CD4-positive, alpha-beta T cell (primary cell): Measurements from ENCODE around the gene FEM1C. TPM values are rescaled to one million over a fixed set of nuclear protein-coding genes. Genes with fewer than 3 reads are reported as not detected.

Source experiments
- ATAC-seq: fragments of 200-7000 bp; cut with Tn5 transposase; one replicate; pipeline ENCODE4 v1.10.0; 2022; ENCODE audit warnings: mild to moderate bottlenecking; ENCODE audit not compliant: poor library complexity
- CTCF ChIA-PET: fragments of 350-600 bp; sonication (Branson Sonifier 250); formaldehyde crosslinking; loops from one replicate; lab custom pipeline; 2021; ENCODE audit warnings: antibody characterized with exemption, inconsistent platforms; lab: Charles Lee
- POLR2A ChIA-PET: fragments of 350-600 bp; sonication (Branson Sonifier 250); formaldehyde crosslinking; loops from one replicate; lab custom pipeline; 2021; ENCODE audit warnings: antibody characterized with exemption, inconsistent platforms; lab: Charles Lee
- DNase-seq, 14 experiments: peaks; one replicate each; pipeline ENCODE4 v3.0.0-alpha.2; 2013 to 2020; ENCODE audit warnings: mixed read lengths in 2 of 14
- H3K27ac ChIP-seq, 2 donors: one replicate each; pipeline versions ENCODE4 v1.5.1 to v1.7.0; 2013; ENCODE audit warnings: low read length in 2 of 2, low read depth in 1 of 2, mild to moderate bottlenecking in 1 of 2
- H3K27me3 ChIP-seq, 2 experiments: 1 replicate in 1 of 2; 2 replicates in 1 of 2; pipeline versions ENCODE4 v1.6.1 to v1.7.0; 2013; ENCODE audit warnings: low read length in 2 of 2, control low read depth in 1 of 2, mild to moderate bottlenecking in 1 of 2, moderate library complexity in 1 of 2; ENCODE audit not compliant: insufficient read depth in 2 of 2, control insufficient read depth in 1 of 2
- H3K36me3 ChIP-seq: one replicate; pipeline ENCODE4 v1.6.1; 2013; ENCODE audit warnings: low read length, control low read depth; ENCODE audit not compliant: insufficient read depth
- H3K4me1 ChIP-seq: one replicate; pipeline ENCODE4 v1.6.1; 2013; ENCODE audit warnings: low read length, control low read depth; ENCODE audit not compliant: insufficient read depth
- H3K4me3 ChIP-seq: one replicate; pipeline ENCODE4 v1.5.1; 2013; ENCODE audit warnings: mild to moderate bottlenecking, low read length, moderate library complexity
- H3K9me3 ChIP-seq, 2 experiments: 1 replicate in 1 of 2; 2 replicates in 1 of 2; pipeline versions ENCODE4 v1.6.1 to v1.7.0; 2013; ENCODE audit warnings: low read length in 2 of 2, mild to moderate bottlenecking in 2 of 2, control low read depth in 1 of 2, moderate library complexity in 1 of 2; ENCODE audit not compliant: control insufficient read depth in 1 of 2, insufficient read depth in 1 of 2
- H3K27ac Mint-ChIP-seq: one replicate; pipeline ENCODE4 v1.8.0; 2020; ENCODE audit warnings: mixed read lengths
- H3K27me3 Mint-ChIP-seq: one replicate; pipeline ENCODE4 v1.8.0; 2021; ENCODE audit warnings: mixed read lengths
- H3K36me3 Mint-ChIP-seq: one replicate; pipeline ENCODE4 v1.8.0; 2021; ENCODE audit warnings: low read depth, mixed read lengths
- H3K4me1 Mint-ChIP-seq: one replicate; pipeline ENCODE4 v1.8.0; 2021; ENCODE audit warnings: low read depth, mixed read lengths
- H3K4me3 Mint-ChIP-seq: one replicate; pipeline ENCODE4 v1.8.0; 2020; ENCODE audit warnings: mild to moderate bottlenecking, mixed read lengths
- H3K9me3 Mint-ChIP-seq: one replicate; pipeline ENCODE4 v1.8.0; 2020; ENCODE audit warnings: mixed read lengths
- intact Hi-C, 2 experiments: fragments of 100-400 bp; cut with DNase I in 1 of 2; cut with micrococcal nuclease in 1 of 2; formaldehyde crosslinking; loops; one replicate each; pipeline versions ENCODE4 v1.15.1 to v1.9.0; 2023 to 2025; cut with DNase I, micrococcal nuclease
- total RNA-seq, 174 experiments: library from RNA in 2 of 174; stranded (reverse) in 2 of 174; gene quantifications; one replicate each; pipeline ENCODE4 v1.2.3 and lab custom pipeline; 2021 to 2026
- TF ChIP-seq, protein P1 (sequence below): fragments of 200-600 bp; IDR thresholded peaks from one replicate; pipeline ENCODE4 v1.8.0; 2022; ENCODE audit warnings: antibody characterized with exemption, mild to moderate bottlenecking

Gene FEM1C
- total RNA-seq, 2 experiments from 2014 or later: 43.3 to 44.2 TPM

DNA sequence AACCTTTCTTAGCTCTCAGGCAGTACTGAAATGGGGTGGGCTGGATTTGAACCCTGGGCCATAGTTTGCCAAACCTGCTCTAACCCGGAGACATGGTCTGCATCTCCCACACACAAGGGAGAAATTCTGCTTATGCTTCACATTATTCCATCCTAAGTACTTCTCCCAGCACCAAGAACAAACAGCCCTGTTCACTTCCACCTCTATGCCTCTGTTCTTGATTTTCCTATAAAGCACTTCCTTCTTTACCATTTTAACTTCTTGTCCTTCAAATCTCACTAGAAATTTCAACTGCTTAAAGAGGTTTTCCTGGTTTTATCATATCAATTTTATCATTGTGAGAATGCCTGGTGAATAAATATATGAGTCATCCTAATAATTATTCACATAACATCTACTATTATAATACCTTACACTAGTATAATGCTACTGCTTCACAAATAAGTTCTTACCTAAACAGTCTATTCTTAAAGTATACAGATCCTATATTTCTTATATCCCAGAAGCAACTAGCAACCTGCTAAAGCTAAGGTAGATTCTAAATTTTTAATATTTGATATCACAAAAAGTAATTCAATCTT, 12.7 kb downstream of the FEM1C start:
- H3K27ac Mint-ChIP-seq: no peak overlapping the region
- DNase-seq: no peak
- no peak for ATAC-seq
- Histone ChIP-seq H3K27ac (no peak overlapping the region), H3K4me1 (no peaks in the 10 kb centered on the region), H3K36me3 (peaks cover 26% of the 10 kb centered on the region), H3K9me3 (no peaks in the 10 kb centered on the region), H3K27me3 (no peaks in the 10 kb centered on the region), H3K4me3 (no peak overlapping the region)
- H3K4me1 Mint-ChIP-seq: peaks cover 87% of the 10 kb centered on the region
- POLR2A ChIA-PET: no interaction called here
- H3K9me3 Mint-ChIP-seq: no peaks in the 10 kb centered on the region
- peaks cover 61% of the 10 kb centered on the region for H3K36me3 Mint-ChIP-seq
- TF ChIP-seq, protein P1, sequence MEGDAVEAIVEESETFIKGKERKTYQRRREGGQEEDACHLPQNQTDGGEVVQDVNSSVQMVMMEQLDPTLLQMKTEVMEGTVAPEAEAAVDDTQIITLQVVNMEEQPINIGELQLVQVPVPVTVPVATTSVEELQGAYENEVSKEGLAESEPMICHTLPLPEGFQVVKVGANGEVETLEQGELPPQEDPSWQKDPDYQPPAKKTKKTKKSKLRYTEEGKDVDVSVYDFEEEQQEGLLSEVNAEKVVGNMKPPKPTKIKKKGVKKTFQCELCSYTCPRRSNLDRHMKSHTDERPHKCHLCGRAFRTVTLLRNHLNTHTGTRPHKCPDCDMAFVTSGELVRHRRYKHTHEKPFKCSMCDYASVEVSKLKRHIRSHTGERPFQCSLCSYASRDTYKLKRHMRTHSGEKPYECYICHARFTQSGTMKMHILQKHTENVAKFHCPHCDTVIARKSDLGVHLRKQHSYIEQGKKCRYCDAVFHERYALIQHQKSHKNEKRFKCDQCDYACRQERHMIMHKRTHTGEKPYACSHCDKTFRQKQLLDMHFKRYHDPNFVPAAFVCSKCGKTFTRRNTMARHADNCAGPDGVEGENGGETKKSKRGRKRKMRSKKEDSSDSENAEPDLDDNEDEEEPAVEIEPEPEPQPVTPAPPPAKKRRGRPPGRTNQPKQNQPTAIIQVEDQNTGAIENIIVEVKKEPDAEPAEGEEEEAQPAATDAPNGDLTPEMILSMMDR: no peak
- intact Hi-C loops: no loop called here
- CTCF ChIA-PET: interaction anchor here (1.3 kb wide), 1 partner anchor 27 kb away, joined by 3 read pairs; no protein-coding TSS in a partner anchor
- no peak overlapping the region for H3K4me3 Mint-ChIP-seq
- no peaks in the 10 kb centered on the region for H3K27me3 Mint-ChIP-seq

GRCh38 chr5:115531380-115531779, 13.2 kb downstream of the FEM1C start:
- ATAC-seq (no peak), DNase-seq (no peak)
- H3K27me3 ChIP-seq: no peaks in the 10 kb centered on the region
- ChIA-PET POLR2A (interaction anchor here (0.9 kb wide), 1 partner anchor 12 kb away, joined by 3 read pairs; no protein-coding TSS in a partner anchor), CTCF (interaction anchor here (1.3 kb wide), 1 partner anchor 26 kb away, joined by 3 read pairs; no protein-coding TSS in a partner anchor)
- Mint-ChIP-seq H3K4me1 (peaks cover 87% of the 10 kb centered on the region), H3K27me3 (no peaks in the 10 kb centered on the region), H3K4me3 (no peak overlapping the region), H3K27ac (no peak overlapping the region), H3K9me3 (no peaks in the 10 kb centered on the region), H3K36me3 (peaks cover 61% of the 10 kb centered on the region)
- H3K9me3 ChIP-seq: no peaks in the 10 kb centered on the region
- TF ChIP-seq, protein P1: no peak
- no peaks in the 10 kb centered on the region for H3K4me1 ChIP-seq
- H3K36me3 ChIP-seq: peaks cover 21% of the 10 kb centered on the region
- no peak overlapping the region for H3K27ac ChIP-seq
- no peak overlapping the region for H3K4me3 ChIP-seq
- intact Hi-C loops: no loop called here

- Histone ChIP-seq H3K9me3 (no peaks in the 10 kb centered on the region), H3K27ac (no peak overlapping the region), H3K27me3 (no peaks in the 10 kb centered on the region), H3K4me3 (no peak overlapping the region), H3K4me1 (no peaks in the 10 kb centered on the region), H3K36me3 (peaks cover 14% of the 10 kb centered on the region)
- ChIA-PET CTCF (no interaction called here), POLR2A (interaction anchor here (0.9 kb wide), 1 partner anchor 13 kb away, joined by 3 read pairs; no protein-coding TSS in a partner anchor)
- TF ChIP-seq, protein P1: no peak
- DNase-seq: no peak
- Mint-ChIP-seq H3K27ac (no peak overlapping the region), H3K4me1 (peaks cover 83% of the 10 kb centered on the region), H3K4me3 (no peak overlapping the region), H3K36me3 (peaks cover 62% of the 10 kb centered on the region), H3K27me3 (no peaks in the 10 kb centered on the region), H3K9me3 (no peaks in the 10 kb centered on the region)
- intact Hi-C loops: no loop called here
- ATAC-seq: no peak
Measured at GRCh38 chr5:115530426-115530825, 14.1 kb downstream of the FEM1C start.
